ENCODE data around the gene TDRD12. TPM values are rescaled to one million over a fixed set of nuclear protein-coding genes. Genes with fewer than 3 reads are reported as not detected.

TDRD12 gene
- total and polyA plus RNA-seq, 2 of the 13 experiments (the other 11 are each of a cell fraction or from before 2014, with no cell fraction given) = 0.03 to 0.40 TPM

DNA sequence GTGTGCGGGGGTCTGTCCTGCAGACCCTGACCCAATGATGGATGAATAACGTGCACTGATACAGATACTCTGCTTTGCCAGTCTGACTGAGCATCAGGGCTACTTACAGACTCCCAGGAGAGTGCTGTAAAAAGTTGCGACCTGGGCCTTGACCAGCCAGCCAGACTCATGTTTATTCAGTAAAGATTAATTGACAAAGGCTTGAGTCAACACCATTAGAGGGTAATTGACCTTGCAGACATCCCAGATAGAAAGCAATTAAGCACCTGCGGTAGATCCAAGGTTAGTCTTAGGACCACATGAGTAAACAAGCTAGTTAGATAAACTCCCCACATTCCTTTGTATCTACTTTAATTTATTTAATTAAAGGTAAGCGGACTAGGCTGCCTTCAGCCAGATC, 17.6 kb upstream of the TDRD12 start (continued):
- TF ChIP-seq ZNF720 (CRISPR knock-in tag; IDR thresholded peaks at IDR 0.05) (no peak), HDAC2 (CRISPR knock-in tag; IDR thresholded peaks at IDR 0.05) (peak; percentile 81), ZNF350 (CRISPR knock-in tag; IDR thresholded peaks at IDR 0.05; ENCODE audit: borderline replicate concordance, low read depth) (no peak), GTF3A (CRISPR knock-in tag; conservative IDR thresholded peaks at IDR 0.05) (no peak), TBX2 (CRISPR knock-in tag; IDR thresholded peaks at IDR 0.05; ENCODE audit: borderline replicate concordance) (peak; percentile 82), PCBP1 (IDR thresholded peaks at IDR 0.05; ENCODE audit: borderline replicate concordance, low read depth, low read length) (no peak), PITX1 (CRISPR knock-in tag; IDR thresholded peaks at IDR 0.05) (peak; percentile 94), MATR3 (CRISPR knock-in tag; IDR thresholded peaks at IDR 0.05) (no peak), ZNF44 (CRISPR knock-in tag; IDR thresholded peaks at IDR 0.05) (no peak), TEAD3 (CRISPR knock-in tag; optimal IDR thresholded peaks at IDR 0.05; ENCODE audit: borderline replicate concordance) (no peak), CENPT (CRISPR knock-in tag; IDR thresholded peaks at IDR 0.05; ENCODE audit: low read depth) (no peak)
- TF ChIP-seq, protein P1, sequence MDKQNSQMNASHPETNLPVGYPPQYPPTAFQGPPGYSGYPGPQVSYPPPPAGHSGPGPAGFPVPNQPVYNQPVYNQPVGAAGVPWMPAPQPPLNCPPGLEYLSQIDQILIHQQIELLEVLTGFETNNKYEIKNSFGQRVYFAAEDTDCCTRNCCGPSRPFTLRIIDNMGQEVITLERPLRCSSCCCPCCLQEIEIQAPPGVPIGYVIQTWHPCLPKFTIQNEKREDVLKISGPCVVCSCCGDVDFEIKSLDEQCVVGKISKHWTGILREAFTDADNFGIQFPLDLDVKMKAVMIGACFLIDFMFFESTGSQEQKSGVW (CRISPR knock-in tag; IDR thresholded peaks at IDR 0.05; ENCODE audit: borderline replicate concordance) = no peak
- TF ChIP-seq, protein P2, sequence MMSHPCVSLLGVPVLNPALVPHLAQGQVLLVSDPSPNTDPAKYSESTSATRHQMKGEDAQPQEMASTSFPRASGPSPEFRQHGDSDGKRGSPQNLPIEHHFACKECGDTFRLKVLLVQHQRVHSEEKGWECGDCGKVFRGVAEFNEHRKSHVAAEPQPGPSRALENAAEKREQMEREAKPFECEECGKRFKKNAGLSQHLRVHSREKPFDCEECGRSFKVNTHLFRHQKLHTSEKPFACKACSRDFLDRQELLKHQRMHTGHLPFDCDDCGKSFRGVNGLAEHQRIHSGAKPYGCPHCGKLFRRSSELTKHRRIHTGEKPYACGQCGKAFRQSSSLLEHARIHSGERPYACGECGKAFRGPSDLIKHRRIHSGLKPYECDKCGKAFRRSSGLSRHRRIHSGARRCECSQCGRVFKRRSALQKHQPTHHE (CRISPR knock-in tag; IDR thresholded peaks at IDR 0.05; ENCODE audit: borderline replicate concordance) = no peak
- TF ChIP-seq, protein P3, sequence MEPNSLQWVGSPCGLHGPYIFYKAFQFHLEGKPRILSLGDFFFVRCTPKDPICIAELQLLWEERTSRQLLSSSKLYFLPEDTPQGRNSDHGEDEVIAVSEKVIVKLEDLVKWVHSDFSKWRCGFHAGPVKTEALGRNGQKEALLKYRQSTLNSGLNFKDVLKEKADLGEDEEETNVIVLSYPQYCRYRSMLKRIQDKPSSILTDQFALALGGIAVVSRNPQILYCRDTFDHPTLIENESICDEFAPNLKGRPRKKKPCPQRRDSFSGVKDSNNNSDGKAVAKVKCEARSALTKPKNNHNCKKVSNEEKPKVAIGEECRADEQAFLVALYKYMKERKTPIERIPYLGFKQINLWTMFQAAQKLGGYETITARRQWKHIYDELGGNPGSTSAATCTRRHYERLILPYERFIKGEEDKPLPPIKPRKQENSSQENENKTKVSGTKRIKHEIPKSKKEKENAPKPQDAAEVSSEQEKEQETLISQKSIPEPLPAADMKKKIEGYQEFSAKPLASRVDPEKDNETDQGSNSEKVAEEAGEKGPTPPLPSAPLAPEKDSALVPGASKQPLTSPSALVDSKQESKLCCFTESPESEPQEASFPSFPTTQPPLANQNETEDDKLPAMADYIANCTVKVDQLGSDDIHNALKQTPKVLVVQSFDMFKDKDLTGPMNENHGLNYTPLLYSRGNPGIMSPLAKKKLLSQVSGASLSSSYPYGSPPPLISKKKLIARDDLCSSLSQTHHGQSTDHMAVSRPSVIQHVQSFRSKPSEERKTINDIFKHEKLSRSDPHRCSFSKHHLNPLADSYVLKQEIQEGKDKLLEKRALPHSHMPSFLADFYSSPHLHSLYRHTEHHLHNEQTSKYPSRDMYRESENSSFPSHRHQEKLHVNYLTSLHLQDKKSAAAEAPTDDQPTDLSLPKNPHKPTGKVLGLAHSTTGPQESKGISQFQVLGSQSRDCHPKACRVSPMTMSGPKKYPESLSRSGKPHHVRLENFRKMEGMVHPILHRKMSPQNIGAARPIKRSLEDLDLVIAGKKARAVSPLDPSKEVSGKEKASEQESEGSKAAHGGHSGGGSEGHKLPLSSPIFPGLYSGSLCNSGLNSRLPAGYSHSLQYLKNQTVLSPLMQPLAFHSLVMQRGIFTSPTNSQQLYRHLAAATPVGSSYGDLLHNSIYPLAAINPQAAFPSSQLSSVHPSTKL (CRISPR knock-in tag; IDR thresholded peaks at IDR 0.05) = peak; percentile 56
- TF ChIP-seq, protein P4, sequence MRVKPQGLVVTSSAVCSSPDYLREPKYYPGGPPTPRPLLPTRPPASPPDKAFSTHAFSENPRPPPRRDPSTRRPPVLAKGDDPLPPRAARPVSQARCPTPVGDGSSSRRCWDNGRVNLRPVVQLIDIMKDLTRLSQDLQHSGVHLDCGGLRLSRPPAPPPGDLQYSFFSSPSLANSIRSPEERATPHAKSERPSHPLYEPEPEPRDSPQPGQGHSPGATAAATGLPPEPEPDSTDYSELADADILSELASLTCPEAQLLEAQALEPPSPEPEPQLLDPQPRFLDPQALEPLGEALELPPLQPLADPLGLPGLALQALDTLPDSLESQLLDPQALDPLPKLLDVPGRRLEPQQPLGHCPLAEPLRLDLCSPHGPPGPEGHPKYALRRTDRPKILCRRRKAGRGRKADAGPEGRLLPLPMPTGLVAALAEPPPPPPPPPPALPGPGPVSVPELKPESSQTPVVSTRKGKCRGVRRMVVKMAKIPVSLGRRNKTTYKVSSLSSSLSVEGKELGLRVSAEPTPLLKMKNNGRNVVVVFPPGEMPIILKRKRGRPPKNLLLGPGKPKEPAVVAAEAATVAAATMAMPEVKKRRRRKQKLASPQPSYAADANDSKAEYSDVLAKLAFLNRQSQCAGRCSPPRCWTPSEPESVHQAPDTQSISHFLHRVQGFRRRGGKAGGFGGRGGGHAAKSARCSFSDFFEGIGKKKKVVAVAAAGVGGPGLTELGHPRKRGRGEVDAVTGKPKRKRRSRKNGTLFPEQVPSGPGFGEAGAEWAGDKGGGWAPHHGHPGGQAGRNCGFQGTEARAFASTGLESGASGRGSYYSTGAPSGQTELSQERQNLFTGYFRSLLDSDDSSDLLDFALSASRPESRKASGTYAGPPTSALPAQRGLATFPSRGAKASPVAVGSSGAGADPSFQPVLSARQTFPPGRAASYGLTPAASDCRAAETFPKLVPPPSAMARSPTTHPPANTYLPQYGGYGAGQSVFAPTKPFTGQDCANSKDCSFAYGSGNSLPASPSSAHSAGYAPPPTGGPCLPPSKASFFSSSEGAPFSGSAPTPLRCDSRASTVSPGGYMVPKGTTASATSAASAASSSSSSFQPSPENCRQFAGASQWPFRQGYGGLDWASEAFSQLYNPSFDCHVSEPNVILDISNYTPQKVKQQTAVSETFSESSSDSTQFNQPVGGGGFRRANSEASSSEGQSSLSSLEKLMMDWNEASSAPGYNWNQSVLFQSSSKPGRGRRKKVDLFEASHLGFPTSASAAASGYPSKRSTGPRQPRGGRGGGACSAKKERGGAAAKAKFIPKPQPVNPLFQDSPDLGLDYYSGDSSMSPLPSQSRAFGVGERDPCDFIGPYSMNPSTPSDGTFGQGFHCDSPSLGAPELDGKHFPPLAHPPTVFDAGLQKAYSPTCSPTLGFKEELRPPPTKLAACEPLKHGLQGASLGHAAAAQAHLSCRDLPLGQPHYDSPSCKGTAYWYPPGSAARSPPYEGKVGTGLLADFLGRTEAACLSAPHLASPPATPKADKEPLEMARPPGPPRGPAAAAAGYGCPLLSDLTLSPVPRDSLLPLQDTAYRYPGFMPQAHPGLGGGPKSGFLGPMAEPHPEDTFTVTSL (CRISPR knock-in tag; IDR thresholded peaks at IDR 0.05; ENCODE audit: borderline replicate concordance) = 0 out of 2 replicates have a peak, but pooled peaks have one; percentile 25

All from HepG2 (cell line).